Endothelial cell of umbilical vein (primary cell): ENCODE measurements around the gene BRAT1. TPM values are rescaled to one million over a fixed set of nuclear protein-coding genes. Genes with fewer than 3 reads are reported as not detected.

Experiments
- BruUV-seq: library from RNA; stranded (reverse); fragments of 400-500 nt; replicated peaks from 2 replicates; lab custom pipeline; 2021; lab: Mats Ljungman, UMichigan
- CTCF ChIA-PET: fragments of 300-600, 350-600 bp; sonication (Branson Sonifier 250); formaldehyde crosslinking; loops from one replicate; lab custom pipeline; 2021; ENCODE audit warnings: antibody characterized with exemption, inconsistent platforms; lab: Charles Lee
- POLR2A ChIA-PET: fragments of 300-600, 350-600 bp; sonication (Branson Sonifier 250); formaldehyde crosslinking; loops from one replicate; lab custom pipeline; 2021; ENCODE audit warnings: antibody characterized with exemption, inconsistent platforms; lab: Charles Lee
- DNase-seq: peaks from one replicate; pipeline ENCODE4 v3.0.0-alpha.2; 2011; ENCODE audit warnings: low read depth, low spot score
- FAIRE-seq: peaks from 2 replicates; lab custom pipeline; 2011; peaks lifted over from hg19 to GRCh38; lab: Jason Lieb, UNC
- H2AFZ ChIP-seq: 2 replicates; pipeline ENCODE4 v1.6.0; 2012; ENCODE audit warnings: low read depth, low read length, control low read depth, inconsistent platforms
- H3K27ac ChIP-seq: 2 replicates; pipeline ENCODE4 v1.5.1; 2011; ENCODE audit warnings: low read depth, mild to moderate bottlenecking, control low read depth, low read length, moderate library complexity; ENCODE audit not compliant: insufficient read depth
- H3K27me3 ChIP-seq, 2 experiments: 2 replicates each; pipeline versions ENCODE4 v1.6.0 to v1.6.1; 2011; ENCODE audit warnings: low read length in 2 of 2, mixed read lengths in 1 of 2; ENCODE audit not compliant: control insufficient read depth in 2 of 2, insufficient read depth in 2 of 2
- H3K36me3 ChIP-seq, 2 experiments: 2 replicates in 1 of 2; 3 replicates in 1 of 2; pipeline ENCODE4 v1.5.1; 2011; ENCODE audit warnings: low read length in 2 of 2, mild to moderate bottlenecking in 1 of 2, moderate library complexity in 1 of 2; ENCODE audit not compliant: control insufficient read depth in 2 of 2, insufficient read depth in 2 of 2; ENCODE audit errors: extremely low read depth in 1 of 2
- H3K4me1 ChIP-seq: 3 replicates; pipeline ENCODE4 v1.5.1; 2011; ENCODE audit warnings: mild to moderate bottlenecking, low read length; ENCODE audit not compliant: control insufficient read depth, insufficient read depth; ENCODE audit errors: extremely low read depth
- H3K4me2 ChIP-seq: 2 replicates; pipeline ENCODE4 v1.6.1; 2011; ENCODE audit warnings: low read length, control low read depth, mixed read lengths; ENCODE audit not compliant: insufficient read depth
- H3K4me3 ChIP-seq, 3 experiments: fragments of 200-600 bp in 1 of 3; sonication (generic), shearing (Covaris generic) in 1 of 3; replicated peaks in 1 of 3; 2 replicates each; pipeline ENCODE4 v1.5.1; 2011 to 2016; ENCODE audit warnings: control low read depth in 3 of 3, low read length in 3 of 3, mild to moderate bottlenecking in 2 of 3, inconsistent platforms in 1 of 3, low read depth in 1 of 3, moderate library complexity in 1 of 3; ENCODE audit not compliant: insufficient read depth in 1 of 3
- H3K79me2 ChIP-seq: 2 replicates; pipeline ENCODE4 v1.6.0; 2012; ENCODE audit warnings: low read length, inconsistent platforms; ENCODE audit not compliant: control insufficient read depth, insufficient read depth
- H3K9ac ChIP-seq: replicated peaks from 2 replicates; pipeline ENCODE3; 2011; ENCODE audit warnings: low read length, control low read depth; ENCODE audit not compliant: insufficient read depth; ENCODE audit errors: extremely low read depth
- H3K9me1 ChIP-seq: replicated peaks from 3 replicates; pipeline ENCODE4 v1.6.0; 2011; ENCODE audit warnings: mild to moderate bottlenecking, low read length; ENCODE audit not compliant: control insufficient read depth, insufficient read depth; ENCODE audit errors: extremely low read depth
- H3K9me3 ChIP-seq: replicated peaks from 2 replicates; pipeline ENCODE4 v1.5.1; 2012; ENCODE audit warnings: low read length, inconsistent platforms; ENCODE audit not compliant: control insufficient read depth, insufficient read depth
- H4K20me1 ChIP-seq: replicated peaks from 2 replicates; pipeline ENCODE3; 2011; ENCODE audit warnings: mild to moderate bottlenecking, low read length; ENCODE audit not compliant: control insufficient read depth, insufficient read depth; ENCODE audit errors: extremely low read depth
- CTCF ChIP-seq, 2 donors: IDR thresholded peaks; 1 replicate in 1 of 2; 2 replicates in 1 of 2; pipeline ENCODE4 v1.5.1; 2011; ENCODE audit warnings: low read length in 2 of 2, mild to moderate bottlenecking in 2 of 2, moderate library complexity in 2 of 2, control low read depth in 1 of 2, inconsistent platforms in 1 of 2, low read depth in 1 of 2; ENCODE audit not compliant: insufficient read depth in 1 of 2; ENCODE audit errors: extremely low read depth in 1 of 2
- EZH2 ChIP-seq: IDR thresholded peaks from 2 replicates; pipeline ENCODE4 v1.6.1; 2012; ENCODE audit warnings: borderline replicate concordance, low read depth, mild to moderate bottlenecking, moderate library complexity, low read length, inconsistent platforms; ENCODE audit not compliant: severe bottlenecking
- FOS ChIP-seq: IDR thresholded peaks from 2 replicates; pipeline ENCODE4 v1.6.1; 2011; ENCODE audit warnings: mild to moderate bottlenecking, low read length, moderate library complexity, borderline replicate concordance; ENCODE audit not compliant: insufficient read depth
- GATA2 ChIP-seq: IDR thresholded peaks from 2 replicates; pipeline ENCODE4 v1.7.0; 2011; ENCODE audit warnings: low read depth, mild to moderate bottlenecking, moderate library complexity, mixed read lengths, low read length; ENCODE audit not compliant: insufficient read length, insufficient read depth
- JUN ChIP-seq: IDR thresholded peaks from 2 replicates; pipeline ENCODE4 v1.6.1; 2011; ENCODE audit warnings: borderline replicate concordance, low read depth; ENCODE audit not compliant: insufficient read length, insufficient read depth
- MAX ChIP-seq: IDR thresholded peaks from 2 replicates; pipeline ENCODE4 v1.6.1; 2011; ENCODE audit not compliant: insufficient read depth, insufficient read length
- MYC ChIP-seq: IDR thresholded peaks from one replicate; pipeline ENCODE4 v1.6.1; 2011; ENCODE audit warnings: mild to moderate bottlenecking, low read depth, low read length
- POLR2A ChIP-seq: IDR thresholded peaks from 2 replicates; pipeline ENCODE4 v1.6.1; 2012; ENCODE audit warnings: low read depth, mild to moderate bottlenecking, control low read depth, low read length
- POLR2AphosphoS5 ChIP-seq: IDR thresholded peaks from 2 replicates; pipeline ENCODE4 v1.6.1; 2012; ENCODE audit warnings: low read depth, mild to moderate bottlenecking, control low read depth, low read length, moderate library complexity; ENCODE audit not compliant: insufficient read depth
- dilution Hi-C: fragments of 300-500 bp; cut with MboI; formaldehyde crosslinking; loops from one replicate; pipeline ENCODE4 v1.15.0; 2019; ENCODE audit warnings: low sequenced_read_pairs; ENCODE audit not compliant: extremely low pct_ligation_motif_present
- intact Hi-C: fragments of 100-400 bp; cut with micrococcal nuclease; formaldehyde crosslinking; loops from one replicate; pipeline ENCODE4 v1.10.0; 2022
- polyA plus RNA-seq, 4 experiments: library from polyadenylated mRNA; depleted of rRNA in 3 of 4; stranded (reverse) in 3 of 4; unstranded in 1 of 4; fragments of >200 nt; gene quantifications; 2 replicates each; pipeline versions ENCODE4 v1.2.1 to v1.2.3, GENCODE V29; 2011 to 2012; ENCODE audit warnings: missing spikeins in 1 of 4
- total RNA-seq: library from RNA; stranded (reverse); gene quantifications from 2 replicates; pipeline ENCODE4 v1.2.3, GENCODE V29; 2021

Gene BRAT1
- total and polyA plus RNA-seq, 2 donors (not counting 3 experiments of a cell fraction or from before 2014, with no cell fraction given): 31.1 to 31.6 TPM

DNA sequence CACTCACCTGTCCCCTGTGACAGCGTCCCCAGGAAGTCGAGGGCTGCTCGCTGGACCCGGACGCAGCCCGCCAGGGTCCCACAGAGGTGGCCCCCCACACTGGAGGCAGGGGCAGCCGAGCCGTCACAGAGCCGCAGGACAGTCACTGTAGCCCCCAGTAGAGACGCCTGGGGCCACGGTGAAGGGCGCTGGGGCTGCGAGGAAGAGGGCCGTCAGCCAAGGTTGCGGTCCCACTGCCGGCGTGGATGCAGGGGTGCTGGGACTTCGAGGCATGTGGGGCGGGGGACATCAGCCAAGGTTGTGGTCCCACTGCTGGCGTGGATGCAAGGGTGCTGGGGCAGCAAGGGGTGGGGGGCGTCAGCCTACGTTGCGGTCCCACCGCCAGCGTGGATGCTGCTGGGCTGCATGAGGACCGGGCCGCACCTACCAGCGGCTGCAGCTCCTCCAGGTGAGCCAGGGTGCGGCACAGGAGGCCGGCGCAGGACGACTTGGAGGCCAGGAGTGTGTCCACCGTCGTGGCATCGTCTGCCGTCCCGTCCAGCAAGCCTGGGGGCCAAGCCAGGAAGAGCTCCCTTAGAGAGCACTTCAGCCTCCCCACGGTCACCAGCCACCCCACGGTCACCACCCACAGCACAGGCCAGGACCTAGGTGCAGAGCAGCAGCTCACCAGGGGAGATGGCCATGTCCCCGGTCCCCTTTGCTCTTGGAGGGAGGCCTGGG, 13.9 kb downstream of the BRAT1 start:
- no peaks in the 10 kb centered on the region for H4K20me1 ChIP-seq
- H3K27ac ChIP-seq: no peak overlapping the region
- H3K9me3 ChIP-seq: no peaks in the 10 kb centered on the region
- DNase-seq: no peak
- H3K27me3 ChIP-seq: no peaks in the 10 kb centered on the region
- H3K9me1 ChIP-seq: no peaks in the 10 kb centered on the region
- H3K4me2 ChIP-seq: no peak overlapping the region
- no peaks in the 10 kb centered on the region for H3K79me2 ChIP-seq
- H3K9ac ChIP-seq: no peak overlapping the region
- H3K4me1 ChIP-seq: no peaks in the 10 kb centered on the region
- peaks cover 0 to 37% of the 10 kb centered on the region in 2 experiments for H3K36me3 ChIP-seq
- no TSS peak for BruUV-seq
- no peak overlapping the region for H2AFZ ChIP-seq
- no peak for TF ChIP-seq POLR2AphosphoS5
- no peak for TF ChIP-seq EZH2
- no peak for TF ChIP-seq GATA2
- no peak for TF ChIP-seq CTCF (IDR thresholded peaks at IDR 0.05; ENCODE audit: extremely low read depth in 1 of 2, insufficient read depth in 1 of 2, low read depth in 1 of 2, low read length in 2 of 2)
- TF ChIP-seq MYC: no peak
- TF ChIP-seq FOS: no peak
- TF ChIP-seq JUN: no peak
- no peak for TF ChIP-seq POLR2A
- no peak for TF ChIP-seq MAX
- dilution Hi-C loops (no loop called here), intact Hi-C loops (no loop called here)
- no peak overlapping the region for H3K4me3 ChIP-seq
- no peak for FAIRE-seq
- ChIA-PET POLR2A (no interaction called here), CTCF (no interaction called here)
